HG02973 (cell line): Measurements from ENCODE around the gene FRAT2.
"Not testable (repeated sequence)": the region's sequence is repeated elsewhere in the genome, so short reads cannot be mapped to it uniquely, and the experiment has no call there.

ENCODE experiments used
- ATAC-seq: cut with Tn5 transposase; IDR thresholded peaks from one replicate; pipeline ENCODE4 v1.9.1; 2021; ENCODE audit warnings: moderate library complexity; ENCODE audit not compliant: unreplicated experiment

FRAT2 gene

GRCh38 chr10:97292097-97292861, 42.2 kb downstream of the FRAT2 start, which contains the start of gene ARHGAP19:
ARHGAP19 (minus strand) TSS chr10:97292637; CDS start chr10:97292627, 10 bp downstream.
- peak; percentile 93 for ATAC-seq

- peak; percentile 2 for ATAC-seq
These were observed 43.0 kb downstream of the FRAT2 start for GRCh38 chr10:97291357-97292096.

GRCh38 chr10:97290576-97291356, 43.8 kb downstream of the FRAT2 start:
- not testable (repeated sequence) for ATAC-seq

GRCh38 chr10:97290076-97290475, 44.5 kb downstream of the FRAT2 start:
- not testable (repeated sequence) for ATAC-seq
